Uterus (tissue), 2 donors: ENCODE measurements around the gene LHX2.

ENCODE experiments used
- CTCF ChIP-seq, 4 experiments: fragments of 200-600 bp in 2 of 4; fragments of 450-650 bp in 2 of 4; sonication (generic) in 2 of 4; IDR thresholded peaks; one replicate each; pipeline ENCODE4 v1.5.1; 2016 to 2019; ENCODE audit warnings: antibody characterized with exemption in 4 of 4, mild to moderate bottlenecking in 2 of 4, moderate library complexity in 1 of 4
- POLR2A ChIP-seq, 2 donors: fragments of 450-650 bp; IDR thresholded peaks; one replicate each; pipeline ENCODE4 v1.6.1; 2016; ENCODE audit warnings: antibody characterized with exemption in 2 of 2, mild to moderate bottlenecking in 1 of 2, moderate library complexity in 1 of 2

GRCh38 chr9:124012368-124013301 is 1.1 kb downstream of the LHX2 start:
- no peak for TF ChIP-seq CTCF (IDR thresholded peaks at IDR 0.05)
- TF ChIP-seq POLR2A (IDR thresholded peaks at IDR 0.05) = no peak
